ENCODE results near the gene SQOR.

Gene SQOR

DNA sequence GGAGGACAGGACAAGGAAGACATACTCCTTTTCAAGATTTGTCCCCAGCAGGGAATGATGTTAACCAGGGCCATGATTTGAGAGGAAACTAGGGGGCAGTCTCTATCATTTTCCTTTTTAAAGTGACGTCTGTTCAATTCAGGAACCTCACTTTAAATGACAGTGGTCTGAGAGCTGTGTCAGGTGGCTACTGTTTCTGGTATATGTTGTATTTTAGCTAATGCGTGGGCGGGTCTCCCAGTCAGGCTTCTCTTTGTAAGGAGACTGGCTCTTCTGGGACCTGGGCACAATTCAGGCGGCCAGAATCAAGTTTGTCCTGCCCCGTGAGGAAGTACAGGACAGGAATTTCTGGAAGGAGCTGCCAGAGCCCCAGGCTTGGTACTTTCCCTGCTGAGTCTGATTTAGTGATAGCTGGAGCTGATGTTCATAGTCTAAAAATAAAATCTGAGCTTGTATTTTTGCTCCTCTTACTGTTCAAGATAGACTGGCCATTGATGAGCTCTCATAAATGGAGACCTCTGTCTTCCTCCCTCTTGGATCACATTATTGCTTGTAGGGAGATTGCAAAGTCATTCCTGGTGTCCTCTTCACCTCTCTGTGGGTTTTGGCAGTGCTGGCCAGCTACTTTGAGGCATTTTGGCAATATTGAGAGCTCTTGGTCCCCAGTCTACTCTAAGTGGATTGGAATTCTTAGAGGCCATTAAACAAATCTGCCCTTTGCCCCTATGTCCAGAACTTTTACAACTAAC, 25.6 kb downstream of the SQOR start:
- DNase-seq (ENCODE audit: low spot score), result peak; percentile 57

DNA sequence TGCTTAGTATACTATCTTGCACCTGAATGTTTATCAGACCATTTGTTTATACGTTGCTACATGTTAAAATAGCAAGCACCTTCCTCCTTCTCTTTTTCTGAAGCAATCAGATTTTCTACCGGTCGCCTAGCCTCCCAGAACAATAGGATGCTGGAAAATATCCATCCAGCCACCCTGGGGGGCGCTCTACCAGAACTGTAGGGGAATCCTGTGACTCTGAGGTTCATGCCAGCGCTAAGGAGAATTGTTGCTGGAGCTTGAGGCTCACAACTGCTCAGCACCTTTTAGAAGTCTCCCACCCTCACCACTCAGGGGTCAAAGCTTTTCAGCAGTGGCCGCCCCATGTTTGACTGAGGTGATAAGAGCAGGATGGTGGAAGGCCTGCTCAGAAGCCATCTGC, 27.5 kb downstream of the SQOR start:
- no peak for DNase-seq (ENCODE audit: low spot score)

DNA sequence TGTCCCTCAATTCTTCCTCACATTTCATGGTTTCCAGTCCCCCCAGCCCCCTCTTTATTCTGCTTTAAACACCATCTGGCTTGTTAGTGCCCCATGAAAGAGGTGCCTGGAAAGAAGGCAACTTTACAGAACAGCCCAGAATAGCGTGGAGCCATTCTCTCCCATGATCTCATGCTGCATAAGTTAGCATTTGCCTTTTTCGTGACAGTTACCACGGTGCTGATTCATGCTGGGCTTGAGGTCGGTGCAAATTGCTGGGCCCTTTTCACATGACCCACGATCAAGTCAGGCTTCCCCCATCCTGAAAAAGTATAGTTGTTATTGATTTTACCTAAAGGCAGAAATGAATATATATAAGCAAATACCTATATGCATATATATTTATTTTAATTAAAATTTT, 29.6 kb downstream of the SQOR start:
- DNase-seq (ENCODE audit: low spot score), result peak; percentile 32

DNA sequence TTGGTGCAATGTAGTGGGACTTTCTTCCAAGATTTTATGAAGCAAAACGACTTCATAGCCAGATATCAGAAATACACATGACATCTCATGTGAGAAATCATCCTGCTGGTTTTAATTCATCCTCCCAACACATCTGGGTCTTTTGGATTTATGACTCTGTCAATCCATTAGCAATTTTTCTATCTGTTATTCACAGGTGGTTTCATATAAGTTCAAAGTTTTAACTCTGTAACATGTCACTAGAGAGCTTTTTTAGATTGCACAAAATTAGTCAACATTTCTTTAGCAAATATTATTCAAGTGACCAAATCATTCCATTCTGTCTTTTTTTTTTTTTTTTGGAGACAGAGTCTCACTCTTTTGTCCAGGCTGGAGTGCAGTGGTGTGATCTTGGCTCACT, 30.4 kb downstream of the SQOR start:
- no peak for DNase-seq (ENCODE audit: low spot score)

DNA sequence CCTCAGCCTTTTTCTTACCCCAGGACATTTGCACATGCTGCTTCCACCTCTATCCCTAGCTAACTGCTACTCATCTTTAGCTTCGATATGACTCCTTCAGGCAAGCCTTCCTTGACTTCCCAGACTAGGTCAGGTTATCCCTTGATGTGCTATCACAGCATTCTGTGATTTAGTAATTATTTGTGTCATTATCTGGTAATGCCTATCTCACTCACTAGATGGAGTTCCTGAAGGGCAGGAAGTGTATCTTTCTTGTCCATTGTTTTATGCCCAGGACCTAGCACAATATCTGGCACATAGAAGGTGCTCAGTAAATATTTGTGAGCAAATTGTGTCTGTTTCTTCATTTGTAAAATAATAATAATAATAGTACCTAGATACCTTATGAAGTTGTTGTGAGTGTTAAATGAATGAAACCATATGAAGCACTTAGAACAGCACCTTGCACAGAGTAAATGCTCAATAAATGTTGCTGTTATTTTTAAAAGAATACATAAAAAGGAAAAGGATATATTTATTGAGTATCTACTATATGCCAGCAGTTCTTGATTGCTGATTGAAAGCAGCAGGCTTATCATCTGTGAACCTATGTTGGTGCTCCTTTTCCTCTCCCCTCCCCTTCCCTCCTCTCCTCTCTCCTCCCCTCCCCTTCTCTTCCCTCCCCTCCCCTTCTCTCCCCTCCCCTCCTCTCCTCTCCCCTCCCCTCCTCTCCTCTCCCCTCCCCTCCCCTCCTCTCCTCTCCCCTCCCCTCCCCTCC, 31.5 kb downstream of the SQOR start:
- DNase-seq (ENCODE audit: low spot score), result no peak

DNA sequence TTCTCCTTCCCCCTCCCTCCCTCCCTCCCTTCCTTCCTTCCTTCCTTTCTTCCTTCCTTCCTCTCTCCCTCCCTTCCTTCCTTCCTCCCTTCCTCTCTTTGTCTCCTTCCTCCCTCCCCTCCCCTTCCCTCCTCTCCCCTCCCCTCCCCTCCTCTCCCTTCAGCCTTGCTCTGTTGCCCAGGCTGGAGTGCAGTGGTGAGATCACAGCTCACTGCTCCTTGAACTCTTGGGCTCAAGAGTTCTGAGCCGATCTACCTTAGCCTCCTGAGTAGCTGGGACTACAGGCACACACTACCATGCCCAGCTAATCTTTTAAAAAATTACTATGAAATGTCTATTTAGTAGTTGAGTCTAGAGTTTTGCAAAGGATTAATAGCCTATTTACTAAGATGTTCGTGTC, 32.2 kb downstream of the SQOR start:
- DNase-seq (ENCODE audit: low spot score), result no peak

DNA sequence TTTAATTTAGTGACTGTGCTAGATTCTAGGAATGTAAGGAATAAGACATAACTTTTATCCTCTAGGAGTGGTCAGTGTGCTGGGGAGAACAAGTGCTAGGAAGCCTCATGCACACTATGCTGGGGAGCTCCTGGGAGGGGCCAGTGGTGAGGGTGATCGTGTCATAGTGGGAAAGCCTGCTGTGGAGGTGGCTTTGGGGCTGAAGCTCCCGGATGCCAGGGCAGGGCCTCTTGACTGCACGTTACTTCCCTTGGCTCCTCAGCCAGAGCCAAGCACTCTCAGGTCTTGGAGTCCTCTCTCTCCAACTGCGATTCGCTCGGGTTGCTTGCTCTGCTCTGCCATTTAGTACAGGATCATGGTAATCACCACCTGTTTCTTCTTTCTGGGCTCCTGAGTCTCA, 33.6 kb downstream of the SQOR start:
- no peak for DNase-seq (ENCODE audit: low spot score)

DNA sequence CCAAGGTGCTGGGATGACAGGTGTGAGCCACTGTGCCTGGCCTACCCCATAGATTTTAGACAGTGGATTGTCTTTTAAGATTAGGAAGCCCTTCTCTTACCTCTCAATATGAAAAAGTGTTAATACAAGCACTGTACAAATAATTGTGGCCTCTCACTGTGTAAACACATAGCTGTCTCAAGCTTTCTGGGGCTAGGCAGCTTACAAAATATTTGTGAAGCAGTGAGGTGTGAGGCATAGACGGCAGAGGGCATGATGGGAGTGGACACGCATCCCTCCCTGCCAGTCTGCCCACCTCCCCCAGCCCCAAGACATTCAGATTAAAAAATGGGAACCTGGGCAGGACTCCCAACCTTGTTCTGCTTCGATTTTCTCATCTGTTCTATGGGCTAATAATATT, 34.6 kb downstream of the SQOR start:
- no peak for DNase-seq (ENCODE audit: low spot score)

DNA sequence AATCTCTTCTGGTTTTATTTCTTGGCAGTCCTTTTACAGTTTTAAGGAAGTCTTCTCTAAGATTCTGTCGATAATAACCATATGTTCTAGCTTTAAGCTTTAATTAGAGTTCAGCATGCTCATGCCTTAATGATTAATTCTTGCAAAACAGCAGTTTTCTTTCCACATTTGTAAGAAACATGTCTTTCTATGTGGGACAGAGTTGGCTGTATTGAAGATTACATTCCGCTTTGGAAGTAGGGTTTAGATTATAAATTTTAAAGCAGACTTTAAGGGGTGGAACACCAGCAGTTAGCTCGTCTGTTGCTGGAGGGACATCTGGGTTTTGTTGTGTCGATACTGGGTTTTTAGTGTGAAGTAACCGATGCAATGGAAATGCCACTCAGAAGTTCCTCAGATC, 35.3 kb downstream of the SQOR start:
- no peak for DNase-seq (ENCODE audit: low spot score)

DNA sequence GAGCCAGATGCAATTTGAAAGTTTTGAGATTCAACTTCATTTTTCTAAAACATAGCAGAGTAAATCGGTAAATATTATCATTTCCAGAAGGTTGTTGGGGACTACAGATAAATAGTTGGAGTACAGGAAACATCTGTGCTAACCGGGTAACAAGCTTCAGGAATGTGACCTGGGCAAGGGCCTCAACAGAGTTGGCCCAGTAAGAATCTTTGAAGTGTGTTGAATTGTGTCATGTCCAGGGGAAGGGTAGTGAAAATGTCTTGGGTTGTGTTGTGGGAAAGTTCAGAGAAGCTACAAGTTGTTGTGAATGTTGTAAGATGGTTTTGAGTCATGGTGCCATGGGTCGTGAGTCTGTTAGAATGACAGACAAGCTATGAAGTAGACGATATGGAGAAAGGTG, 35.7 kb downstream of the SQOR start:
- no peak for DNase-seq (ENCODE audit: low spot score)

DNA sequence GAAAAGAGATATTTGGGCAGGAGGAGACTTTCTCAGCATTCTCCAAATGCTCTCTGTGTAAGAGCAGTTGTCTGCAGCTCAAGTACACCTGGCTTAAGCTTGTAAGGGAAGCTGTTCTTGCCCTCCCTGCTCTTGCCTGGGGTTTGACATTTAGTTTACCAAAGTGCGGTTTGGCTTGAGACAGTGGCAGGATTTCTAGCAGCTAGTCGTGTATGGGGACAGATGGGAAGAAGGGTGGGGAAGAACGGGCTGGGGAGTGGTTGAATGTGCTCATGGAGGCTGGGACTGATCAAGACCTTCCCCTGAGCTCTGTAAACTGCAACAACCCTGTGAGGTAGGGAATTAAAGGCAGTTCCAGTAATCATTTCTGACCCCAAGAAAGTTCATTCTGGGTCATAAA, 39.8 kb downstream of the SQOR start:
- DNase-seq (ENCODE audit: low spot score), result no peak

DNA sequence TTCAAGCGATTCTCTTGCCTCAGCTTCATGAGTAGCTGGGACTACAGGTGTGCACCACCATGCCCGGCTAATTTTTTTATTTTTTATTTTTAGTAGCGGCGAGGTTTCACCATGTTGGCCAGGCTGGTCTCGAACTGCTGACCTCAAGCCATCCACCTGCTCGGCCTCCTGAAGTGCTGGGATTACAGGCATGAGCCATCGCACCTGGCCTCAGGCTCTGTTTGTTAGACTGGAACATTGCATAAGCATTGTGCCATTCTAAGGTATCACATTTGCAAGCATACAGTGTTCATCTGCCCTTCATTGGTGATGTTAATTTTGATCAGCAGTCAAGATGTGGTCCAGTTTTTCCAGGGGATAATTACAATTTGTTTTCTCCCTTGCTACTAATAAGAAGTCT, 43.0 kb downstream of the SQOR start:
- DNase-seq (ENCODE audit: low spot score), result no peak

DNA sequence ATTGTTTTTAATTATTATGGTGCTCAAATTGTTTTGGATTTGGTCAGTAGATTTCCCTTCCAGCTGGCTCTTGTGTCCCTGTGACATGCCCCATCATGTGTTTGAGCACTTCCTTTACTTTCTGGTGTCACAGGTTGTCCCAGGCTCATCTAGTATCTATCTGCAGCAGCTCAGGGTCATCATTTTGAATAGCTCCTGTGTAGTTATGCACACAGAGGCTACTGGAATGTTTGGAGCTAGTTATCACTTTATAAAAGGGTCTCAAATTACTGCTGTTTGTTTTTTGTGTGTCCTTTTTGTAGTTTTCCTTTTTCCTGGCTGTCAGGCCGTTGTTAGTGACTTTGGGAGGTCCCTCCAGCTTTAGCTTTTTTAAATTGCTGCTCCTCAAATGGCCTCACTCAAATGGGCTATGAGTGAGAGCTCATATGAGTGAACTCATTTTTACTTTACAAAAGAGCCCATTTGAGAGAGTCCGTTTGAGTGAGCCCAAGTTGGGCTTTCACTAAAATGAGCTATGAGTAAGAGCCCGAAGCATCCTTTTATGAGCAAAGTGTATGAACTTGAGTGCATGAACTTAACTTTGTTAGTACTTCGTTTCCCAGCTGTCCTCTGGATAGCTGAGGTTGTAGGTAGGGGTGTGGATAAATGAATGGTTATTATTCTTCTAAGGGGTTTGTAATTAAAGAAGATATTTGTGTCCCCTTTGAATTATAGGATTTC, 43.8 kb downstream of the SQOR start:
- no peak for DNase-seq (ENCODE audit: low spot score)

DNA sequence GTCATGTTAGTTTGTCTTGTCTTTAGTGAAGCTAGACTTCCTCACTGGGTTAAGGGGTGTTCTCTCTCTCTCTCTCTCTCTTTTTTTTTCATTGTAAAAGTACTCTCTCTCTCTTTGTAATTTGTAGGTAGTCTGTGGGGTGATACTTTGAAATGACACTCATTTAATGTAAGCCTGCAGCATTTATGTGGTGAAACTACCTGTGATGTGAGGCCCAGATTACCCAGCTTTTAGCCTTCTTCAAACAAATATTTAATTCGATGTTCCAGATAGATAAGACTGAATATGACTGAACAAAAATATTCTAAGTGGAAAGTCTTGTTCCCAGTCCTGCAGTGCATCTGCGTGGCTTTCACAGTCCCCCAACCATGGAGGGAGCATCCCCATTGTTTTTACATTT, 49.7 kb downstream of the SQOR start:
- DNase-seq (ENCODE audit: low spot score), result no peak

DNA sequence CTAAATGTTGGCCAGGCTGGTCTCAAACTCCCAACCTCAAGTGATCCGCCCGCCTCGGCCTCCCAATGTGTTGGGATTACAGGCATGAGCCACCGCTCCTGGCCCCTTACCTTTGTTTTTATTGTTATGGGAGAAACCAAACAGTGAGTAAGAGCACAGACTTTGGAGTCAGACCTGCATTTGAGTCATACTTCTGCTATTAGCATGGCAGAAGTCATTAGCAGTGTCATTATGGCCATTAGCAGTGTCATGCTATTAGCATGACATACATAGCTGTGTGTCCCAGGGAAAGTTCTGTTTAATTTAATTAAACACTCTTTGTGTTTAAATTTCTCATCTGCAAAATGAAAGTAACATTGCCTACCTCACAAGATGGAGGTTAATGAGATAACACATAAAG, 54.8 kb downstream of the SQOR start:
- DNase-seq (ENCODE audit: low spot score), result no peak

DNA sequence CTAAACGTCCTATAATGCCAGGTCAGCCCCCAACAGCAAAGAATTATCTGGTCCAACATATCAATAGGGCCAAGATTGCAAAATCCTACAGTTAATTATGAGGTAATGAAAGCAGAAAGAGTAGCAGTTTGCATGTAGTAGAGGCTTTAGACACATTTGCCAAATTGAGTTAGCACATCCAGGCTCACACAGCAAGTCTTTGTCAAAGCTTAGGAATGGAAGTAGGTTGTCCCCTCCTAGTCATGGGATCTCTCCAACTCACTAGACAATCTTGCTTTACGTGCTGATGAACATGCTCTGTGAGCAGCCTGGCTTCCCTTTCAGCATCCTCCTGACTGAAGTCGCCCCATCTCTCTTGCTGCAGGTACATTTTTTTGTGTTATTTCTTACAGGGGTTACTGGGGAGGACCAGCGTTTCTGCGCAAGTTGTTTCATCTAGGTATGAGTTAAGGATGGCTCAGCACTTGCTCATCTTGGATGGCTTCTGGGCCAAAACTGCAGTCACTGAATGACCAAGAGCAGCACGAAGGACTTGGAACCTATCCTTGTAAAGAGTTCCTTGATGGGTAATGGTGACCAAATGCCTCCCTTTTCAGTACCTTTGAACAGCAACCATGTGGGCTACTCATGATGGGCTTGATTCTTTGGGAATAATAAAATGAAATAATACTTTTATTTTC, 55.9 kb downstream of the SQOR start:
- DNase-seq (ENCODE audit: low spot score), result no peak

DNA sequence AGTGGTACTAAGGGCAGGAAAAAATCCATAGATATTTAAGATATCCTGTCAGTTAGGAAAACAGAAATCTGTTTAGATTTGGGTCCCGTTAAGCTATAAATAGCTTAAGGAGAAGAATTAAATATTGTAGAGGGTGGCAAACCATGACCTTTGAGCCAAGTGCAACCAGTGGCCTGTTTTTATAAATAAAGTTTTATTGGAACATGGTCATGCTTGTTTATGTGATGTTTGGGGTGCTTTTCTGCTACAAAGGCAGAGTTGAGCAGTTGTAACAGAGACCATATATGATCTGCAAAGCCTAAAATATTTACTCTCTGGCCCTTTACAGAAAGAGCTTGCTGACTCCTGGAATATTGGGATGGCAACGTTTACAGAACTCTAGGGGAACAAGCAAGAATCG, 66.3 kb downstream of the SQOR start:
- DNase-seq (ENCODE audit: low spot score), result no peak

DNA sequence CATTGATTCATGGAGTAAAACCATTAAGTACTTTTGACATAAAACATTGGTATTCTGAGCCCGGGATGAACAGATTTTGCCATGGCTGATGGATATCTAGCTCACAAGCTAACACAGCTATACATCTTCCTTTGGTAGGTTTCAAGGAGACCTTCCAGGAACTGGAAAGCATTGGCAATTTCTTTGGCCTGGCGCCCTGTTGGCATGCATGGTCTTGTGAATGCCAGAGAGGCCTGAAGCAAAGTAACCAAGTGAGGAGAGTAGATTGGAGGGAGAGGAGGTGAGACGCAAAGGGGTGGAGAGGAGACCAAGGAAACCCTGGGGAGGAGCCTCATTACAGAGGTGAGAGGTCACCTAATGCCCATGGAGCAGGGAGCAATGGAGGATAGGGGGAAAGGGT, 67.2 kb downstream of the SQOR start:
- no peak for DNase-seq (ENCODE audit: low spot score)

DNA sequence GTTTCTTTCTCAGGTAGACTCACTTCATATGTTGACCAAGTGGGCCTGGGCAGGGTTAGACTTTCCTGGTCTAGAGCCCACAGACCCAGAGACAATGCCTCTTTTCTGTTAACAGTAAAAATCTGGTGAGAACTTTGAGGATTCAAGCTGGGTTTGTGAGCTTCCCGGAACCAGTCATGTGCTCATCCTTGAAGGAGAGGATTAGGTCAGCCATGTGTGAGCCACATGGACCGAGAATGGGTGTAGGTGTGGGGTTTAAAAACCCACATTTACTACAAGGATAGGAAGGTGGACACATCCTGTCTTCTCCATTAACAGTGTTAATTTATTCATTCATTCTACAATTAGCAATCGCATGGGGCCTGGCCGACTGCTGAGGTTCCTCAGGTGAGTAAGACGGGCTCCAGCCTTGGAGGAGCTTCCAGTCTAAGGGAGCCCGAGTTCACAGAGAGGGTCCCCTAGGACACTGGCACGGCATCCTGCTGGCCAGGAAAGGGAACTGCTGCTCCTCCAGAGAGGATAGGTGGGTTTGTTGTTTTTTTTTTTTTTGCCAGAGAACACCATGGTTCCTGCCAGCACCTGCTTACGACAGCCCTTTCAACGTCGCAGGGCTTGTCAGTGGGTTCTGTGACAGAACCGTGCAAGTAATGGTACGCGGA, 69.0 kb downstream of the SQOR start:
- no peak for DNase-seq (ENCODE audit: low spot score)

DNA sequence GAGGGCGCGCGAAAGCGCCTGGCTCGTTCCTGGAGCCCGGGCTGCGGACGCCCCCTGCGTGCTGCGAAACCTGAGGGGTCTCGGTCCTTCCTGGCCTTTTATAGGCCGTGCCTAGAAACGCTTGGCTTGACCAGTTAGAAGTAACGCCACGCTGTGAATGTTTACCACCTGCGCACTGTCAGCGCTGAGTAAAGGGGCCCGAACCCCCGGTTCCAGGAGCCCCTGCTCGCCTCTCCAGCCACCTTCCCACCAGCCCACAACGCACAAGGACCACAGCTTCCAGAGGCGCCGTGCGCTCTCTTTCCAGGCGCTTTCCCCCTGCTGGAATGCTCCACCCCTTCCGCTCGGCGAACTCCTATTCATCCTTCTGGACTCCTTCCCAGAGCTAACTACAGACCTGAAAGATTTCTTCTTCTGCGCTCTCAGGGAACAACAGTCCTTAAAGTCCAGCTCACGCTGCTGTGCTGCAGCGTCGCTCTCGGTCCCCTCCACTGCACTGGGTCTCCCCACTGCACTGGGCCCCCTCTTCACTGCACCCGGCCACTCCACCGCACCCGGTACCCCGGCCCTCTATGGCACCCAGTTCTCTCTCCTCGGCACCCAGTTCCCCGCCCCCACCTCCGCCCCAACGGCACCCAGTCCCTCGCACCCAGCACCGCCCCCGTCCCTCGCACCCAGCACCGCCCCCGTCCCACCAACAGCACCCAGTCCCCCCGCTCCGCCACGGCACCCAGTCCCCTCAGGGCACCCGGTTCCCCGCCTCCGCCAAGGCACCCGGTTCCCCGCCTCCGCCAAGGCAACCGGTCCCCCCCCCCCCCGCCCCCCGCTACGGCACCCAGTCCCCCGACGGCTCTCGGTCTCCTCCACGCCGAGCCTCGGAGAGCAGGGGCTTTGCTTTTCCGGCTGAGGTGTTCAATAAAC, 69.8 kb downstream of the SQOR start:
- DNase-seq (ENCODE audit: low spot score), result no peak

Data from hepatic stellate cell (primary cell).